GM18951 (cell line): ENCODE measurements around the gene MOSPD2.

Experiments
- POLR2A ChIP-seq: IDR thresholded peaks from 4 replicates; pipeline ENCODE4 v1.6.1; 2011; ENCODE audit warnings: mild to moderate bottlenecking; ENCODE audit not compliant: insufficient read length, insufficient read depth; ENCODE audit errors: extremely low read depth
- in situ Hi-C: fragments of 300-500 bp; cut with MboI; formaldehyde crosslinking; loops from one replicate; pipeline ENCODE4 v1.12.0; 2022; ENCODE audit warnings: low sequenced_read_pairs, mixed read lengths, inconsistent platforms; ENCODE audit not compliant: unreplicated experiment

The MOSPD2 gene

GRCh38 chrX:14875624-14876023 is 2.4 kb downstream of the MOSPD2 start:
- in situ Hi-C loops, result no loop called here
- no peak for TF ChIP-seq POLR2A

GRCh38 chrX:14883826-14884225 is 10.6 kb downstream of the MOSPD2 start:
- TF ChIP-seq POLR2A, result no peak
- in situ Hi-C loops, result no loop called here

GRCh38 chrX:14884714-14885113 is 11.5 kb downstream of the MOSPD2 start:
- in situ Hi-C loops, result no loop called here
- no peak for TF ChIP-seq POLR2A

GRCh38 chrX:14886252-14886651 is 13.0 kb downstream of the MOSPD2 start:
- in situ Hi-C loops, result no loop called here
- TF ChIP-seq POLR2A, result no peak

GRCh38 chrX:14896273-14896672 is 23.1 kb downstream of the MOSPD2 start:
- in situ Hi-C loops, result no loop called here
- no peak for TF ChIP-seq POLR2A

- TF ChIP-seq POLR2A, result no peak
- in situ Hi-C loops, result no loop called here
Observed at GRCh38 chrX:14897042-14897441, 23.8 kb downstream of the MOSPD2 start.

GRCh38 chrX:14899607-14900006 is 26.4 kb downstream of the MOSPD2 start:
- in situ Hi-C loops, result no loop called here

GRCh38 chrX:14902537-14902936 is 29.3 kb downstream of the MOSPD2 start:
- in situ Hi-C loops, result no loop called here
- no peak for TF ChIP-seq POLR2A

More at GRCh38 chrX:14899607-14900006, 26.4 kb downstream of the MOSPD2 start:
- TF ChIP-seq POLR2A, result no peak

- in situ Hi-C loops, result no loop called here
- TF ChIP-seq POLR2A, result no peak
Observed at GRCh38 chrX:14903891-14904290, 30.7 kb downstream of the MOSPD2 start.

- in situ Hi-C loops, result no loop called here
- no peak for TF ChIP-seq POLR2A
Observed at GRCh38 chrX:14913241-14913640, 40.0 kb downstream of the MOSPD2 start.

GRCh38 chrX:14915596-14915995 is 42.4 kb downstream of the MOSPD2 start:
- in situ Hi-C loops, result no loop called here

GRCh38 chrX:14916017-14916674 is 42.9 kb downstream of the MOSPD2 start:
- in situ Hi-C loops, result no loop called here
- TF ChIP-seq POLR2A, result no peak

More at GRCh38 chrX:14915596-14915995, 42.4 kb downstream of the MOSPD2 start:
- no peak for TF ChIP-seq POLR2A

GRCh38 chrX:14919407-14919806 is 46.2 kb downstream of the MOSPD2 start:
- TF ChIP-seq POLR2A, result no peak
- in situ Hi-C loops, result no loop called here

GRCh38 chrX:14920196-14920595 is 47.0 kb downstream of the MOSPD2 start:
- in situ Hi-C loops, result no loop called here

More at GRCh38 chrX:14920196-14920595, 47.0 kb downstream of the MOSPD2 start:
- TF ChIP-seq POLR2A, result no peak
